Measurements from ENCODE around the gene MRPS34. TPM values are rescaled to one million over a fixed set of nuclear protein-coding genes. Genes with fewer than 3 reads are reported as not detected.

Gene MRPS34
- total RNA-seq, 1 donor from 2014 or later: 31.4 TPM

- DNase-seq (ENCODE audit: low spot score in 2 of 2): peak; percentile 100
- peak; percentile 99 for FAIRE-seq
Observed at GRCh38 chr16:1782408-1783264, 9.7 kb upstream of the MRPS34 start, which contains the start of the genes NUBP2 and SPSB3. NUBP2 (plus strand) TSS chr16:1782960; CDS start chr16:1783021, 61 bp downstream. SPSB3 (minus strand) TSS chr16:1782571; CDS start chr16:1781483, 1,088 bp downstream.

GRCh38 chr16:1781758-1782407 lies 8.9 kb upstream of the MRPS34 start:
- FAIRE-seq (no peak), DNase-seq (ENCODE audit: low spot score in 2 of 2) (no peak)

DNA sequence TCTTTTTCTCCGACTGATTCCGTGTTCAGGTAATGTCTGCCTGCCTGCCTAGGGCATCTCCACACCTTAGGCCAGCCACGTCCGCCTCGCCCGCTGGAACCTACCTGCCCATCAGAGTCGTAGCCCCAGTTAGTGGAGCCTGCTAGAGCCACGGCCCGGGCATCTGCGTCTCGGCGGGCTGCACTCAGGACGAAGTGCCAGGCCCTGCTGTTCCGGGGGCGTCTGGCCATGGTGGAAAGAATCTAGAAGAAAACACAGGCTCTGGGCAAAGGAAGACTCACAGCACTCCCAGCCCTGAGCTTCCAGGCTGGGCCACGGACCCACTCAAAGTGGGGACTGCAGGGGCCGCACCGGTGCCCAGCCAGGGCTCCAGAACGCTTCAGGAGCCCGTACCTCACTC lies 8.3 kb upstream of the MRPS34 start:
- no peak for DNase-seq (ENCODE audit: low spot score in 2 of 2)
- FAIRE-seq: no peak

- DNase-seq (ENCODE audit: low spot score in 2 of 2): no peak
- FAIRE-seq: no peak
Observed at GRCh38 chr16:1780677-1781072, 7.7 kb upstream of the MRPS34 start.

DNA sequence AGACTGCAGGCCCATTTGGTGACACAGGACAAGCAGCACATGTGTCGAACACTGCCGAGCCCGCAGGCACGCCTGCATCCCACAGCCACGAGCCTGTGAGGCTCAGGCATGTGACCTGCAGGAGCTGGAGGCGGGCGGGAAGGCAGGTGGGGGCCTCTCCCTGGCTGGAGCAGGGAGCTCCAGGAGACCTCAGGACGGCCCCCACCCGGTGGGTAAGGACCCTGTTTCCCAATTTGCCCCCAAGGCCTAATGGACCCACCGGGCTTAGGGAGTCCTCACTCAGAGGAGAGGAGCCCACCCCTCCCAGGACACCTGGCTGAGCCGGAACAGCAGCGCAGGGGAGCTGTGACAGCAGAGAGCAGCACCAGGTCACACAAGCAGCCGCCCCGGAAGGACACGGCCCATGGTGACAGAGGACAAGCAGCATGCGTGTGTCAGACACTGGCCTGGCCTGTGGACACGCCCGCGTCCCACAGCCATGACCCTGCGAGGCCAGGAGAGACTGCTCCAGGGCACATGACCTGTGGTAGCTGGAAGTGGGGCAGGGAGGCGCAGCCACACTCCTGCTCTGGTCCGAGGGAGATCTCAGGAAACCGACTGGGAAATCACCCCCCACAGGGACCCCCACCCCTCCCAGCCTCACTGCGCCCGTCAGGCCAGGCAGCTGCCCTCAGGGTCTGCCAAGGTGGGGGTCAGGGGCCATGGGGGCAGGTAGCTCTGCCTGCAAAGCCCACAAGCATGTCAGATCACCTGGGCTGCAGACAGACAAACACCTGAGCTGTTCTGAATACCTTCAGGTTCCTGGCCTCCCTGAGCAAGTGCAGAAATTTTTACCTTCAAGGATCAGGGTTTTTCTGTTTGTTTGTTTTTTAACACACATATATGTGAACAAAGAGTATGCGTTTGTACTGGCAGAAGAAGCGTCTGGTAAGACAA lies 7.1 kb upstream of the MRPS34 start:
- FAIRE-seq (no peak), DNase-seq (ENCODE audit: low spot score in 2 of 2) (no peak)

- FAIRE-seq (no peak), DNase-seq (ENCODE audit: low spot score in 2 of 2) (no peak)
Observed at GRCh38 chr16:1779234-1779701, 6.3 kb upstream of the MRPS34 start.

DNA sequence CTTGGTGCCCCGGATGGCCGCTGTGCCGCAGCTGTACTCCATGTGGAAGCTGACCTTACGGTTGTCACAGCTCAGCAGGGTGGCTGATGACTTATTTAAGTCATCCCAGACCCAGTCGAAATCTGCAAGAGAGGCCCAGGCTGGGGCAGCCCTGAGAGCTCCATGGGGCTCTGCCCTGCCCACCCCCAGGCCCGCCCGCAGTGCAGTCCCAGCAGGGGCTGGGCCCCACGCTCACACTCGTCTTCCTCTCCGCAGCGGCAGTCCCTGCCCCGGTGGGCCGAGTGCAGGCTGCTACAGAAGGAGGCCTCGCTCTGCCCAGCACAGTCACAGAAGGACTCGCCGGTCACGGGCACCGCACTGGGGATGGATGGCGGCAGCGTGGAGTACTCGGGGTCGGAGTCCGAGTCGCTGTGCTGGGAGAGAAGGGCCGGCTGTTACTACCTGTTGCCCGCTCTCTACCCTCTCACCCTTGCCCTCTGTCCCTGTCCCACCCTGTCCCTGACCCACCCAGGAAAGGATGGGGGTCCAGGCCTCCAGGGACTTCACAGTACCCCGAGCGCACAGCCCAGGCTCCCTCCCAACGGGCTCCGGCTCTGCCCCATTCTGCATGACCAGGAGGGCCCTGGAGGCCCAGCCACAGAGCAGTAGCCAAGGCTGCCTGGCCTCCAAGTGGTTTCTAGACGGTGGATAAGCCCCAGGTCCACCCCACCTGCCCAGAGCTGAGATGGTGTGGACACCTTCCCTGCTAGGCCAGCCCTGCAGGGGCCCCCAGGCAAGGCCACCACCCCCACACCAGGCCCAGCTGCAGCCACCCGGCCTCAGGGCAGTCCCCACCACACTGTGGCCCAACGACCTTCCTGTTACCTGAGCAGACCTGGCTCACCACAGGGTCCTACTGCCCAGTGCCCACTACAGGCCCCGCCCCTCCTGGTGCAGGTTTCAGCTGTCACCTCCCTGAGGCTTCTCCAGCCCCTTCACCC lies 5.6 kb upstream of the MRPS34 start:
- no peak for FAIRE-seq
- no peak for DNase-seq (ENCODE audit: low spot score in 2 of 2)

GRCh38 chr16:1777375-1778199 lies 4.7 kb upstream of the MRPS34 start:
- DNase-seq (ENCODE audit: low spot score in 2 of 2) (no peak), FAIRE-seq (no peak)

DNA sequence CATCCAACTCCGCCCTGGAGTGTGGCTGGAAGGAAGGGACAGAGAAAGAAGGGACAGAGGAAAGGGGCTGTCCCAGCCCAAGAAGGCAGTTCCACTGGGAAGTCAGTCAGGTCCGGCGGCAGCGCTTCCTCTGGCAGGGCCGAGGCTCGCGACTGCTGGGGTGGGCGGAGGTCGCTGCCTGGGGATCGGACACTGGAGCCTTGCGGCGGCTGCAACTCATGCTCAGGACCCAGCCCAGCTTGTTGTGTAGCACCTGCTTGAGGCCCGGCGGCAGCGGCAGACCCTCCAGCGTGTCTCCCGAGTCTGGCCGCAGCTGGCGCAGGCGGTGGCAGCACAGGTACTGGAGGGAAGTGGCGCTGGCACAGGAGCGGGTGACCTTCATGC lies 4.0 kb upstream of the MRPS34 start:
- no peak for DNase-seq (ENCODE audit: low spot score in 2 of 2)

GRCh38 chr16:1776672-1776955 lies 3.7 kb upstream of the MRPS34 start:
- DNase-seq (ENCODE audit: low spot score in 2 of 2) (no peak), FAIRE-seq (no peak)

More for the DNA sequence above, 4.0 kb upstream of the MRPS34 start:
- no peak for FAIRE-seq

GRCh38 chr16:1775846-1776671 lies 3.1 kb upstream of the MRPS34 start:
- FAIRE-seq (no peak), DNase-seq (ENCODE audit: low spot score in 2 of 2) (no peak)

DNA sequence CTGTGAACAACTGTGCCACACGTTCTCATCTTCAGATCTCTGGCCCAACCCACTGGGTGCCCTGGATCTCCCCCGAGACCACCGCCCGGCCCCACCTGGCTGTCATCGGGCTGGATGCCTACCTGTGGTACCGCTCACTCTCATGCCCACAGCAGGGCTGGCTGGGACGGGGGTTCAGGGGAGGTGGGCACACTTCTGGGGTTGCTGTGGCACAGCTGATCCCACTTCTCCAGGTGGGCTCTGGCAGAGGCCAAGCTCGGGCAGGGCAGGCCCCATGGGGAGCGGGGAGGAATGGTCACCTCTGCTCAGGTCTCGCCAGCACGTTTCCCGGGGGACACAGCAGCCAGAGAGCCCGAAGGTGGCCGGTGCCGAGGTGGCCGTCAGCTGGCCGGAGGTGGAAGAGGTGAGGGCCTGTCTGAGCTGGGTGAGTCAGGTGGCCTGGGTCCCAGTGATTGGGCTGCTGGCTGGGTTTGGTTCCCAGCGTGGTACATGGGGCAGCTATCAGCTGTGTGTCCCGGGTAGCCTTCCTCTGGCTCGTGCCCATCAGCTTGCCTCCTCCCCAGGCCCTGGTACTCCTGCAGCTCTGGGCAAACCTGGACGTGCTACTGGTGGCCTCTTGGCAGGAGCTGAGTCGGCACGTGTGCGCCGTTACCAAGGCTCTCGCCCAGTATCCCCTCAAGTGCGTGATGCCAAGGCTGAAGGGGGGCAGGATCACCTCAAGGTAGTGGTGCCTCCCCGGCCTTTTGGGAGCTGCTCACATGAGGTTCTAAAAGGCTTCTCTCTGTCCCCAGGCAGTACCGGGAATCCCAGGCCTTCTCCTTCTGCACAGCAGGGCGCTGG lies 2.3 kb upstream of the MRPS34 start:
- DNase-seq (ENCODE audit: low spot score in 2 of 2): no peak
- no peak for FAIRE-seq

- DNase-seq (ENCODE audit: low spot score in 2 of 2) (no peak), FAIRE-seq (no peak)
Observed at GRCh38 chr16:1774448-1774780, 1.5 kb upstream of the MRPS34 start.

- DNase-seq (ENCODE audit: low spot score in 2 of 2) (no peak), FAIRE-seq (no peak)
Observed at GRCh38 chr16:1773703-1774447, 941 bp upstream of the MRPS34 start.

GRCh38 chr16:1772362-1772907 lies 499 bp downstream of the MRPS34 start, which contains the start of gene EME2:
EME2 (plus strand) TSS chr16:1772810; CDS start chr16:1773228, 418 bp downstream.
- FAIRE-seq (no peak), DNase-seq (ENCODE audit: low spot score in 2 of 2) (peak in 1 of 2 donors; percentile 60)

- DNase-seq (ENCODE audit: low spot score in 2 of 2) (no peak), FAIRE-seq (no peak)
Observed at GRCh38 chr16:1771864-1772361, 1.0 kb downstream of the MRPS34 start.
